Body of pancreas (tissue), 4 donors: ENCODE results near the gene OR2T1.
"Not testable (repeated sequence)": the region's sequence is repeated elsewhere in the genome, so short reads cannot be mapped to it uniquely, and the experiment has no call there.

Experiments
- CTCF ChIP-seq, 7 experiments: fragments of 450-650 bp in 4 of 7; fragments of 200-600 bp in 3 of 7; sonication (generic) in 3 of 7; IDR thresholded peaks; one replicate each; pipeline ENCODE4 v1.5.1; 2016 to 2019; ENCODE audit warnings: antibody characterized with exemption in 7 of 7
- POLR2A ChIP-seq, 3 donors: fragments of 450-650 bp; IDR thresholded peaks; one replicate each; pipeline ENCODE4 v1.6.1; 2016; ENCODE audit warnings: antibody characterized with exemption in 3 of 3, mild to moderate bottlenecking in 2 of 3

DNA sequence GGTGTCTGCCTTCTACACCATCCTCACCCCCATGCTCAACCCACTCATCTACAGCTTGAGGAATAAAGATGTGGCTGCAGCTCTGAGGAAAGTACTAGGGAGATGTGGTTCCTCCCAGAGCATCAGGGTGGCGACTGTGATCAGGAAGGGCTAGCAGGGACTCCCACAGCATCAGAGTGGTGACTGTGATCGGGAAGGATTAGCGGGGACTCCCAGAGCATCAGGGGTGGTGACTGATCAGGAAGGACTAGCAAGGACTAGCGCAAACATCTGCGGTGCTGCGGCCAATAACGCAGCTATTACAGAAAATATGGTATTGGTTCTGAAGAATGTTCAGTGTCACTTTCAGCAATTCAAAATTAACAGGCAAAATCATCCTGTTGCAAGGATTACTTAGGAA is 50.8 kb downstream of the OR2T1 start:
- TF ChIP-seq CTCF, POLR2A (IDR thresholded peaks at IDR 0.05): not testable (repeated sequence)
